HG02759 (cell line): ENCODE measurements around the gene APH1B.

Experiments used
- ATAC-seq: cut with Tn5 transposase; IDR thresholded peaks from one replicate; pipeline ENCODE4 v1.9.1; 2021; ENCODE audit warnings: mild to moderate bottlenecking, moderate library complexity; ENCODE audit not compliant: unreplicated experiment

APH1B gene

DNA sequence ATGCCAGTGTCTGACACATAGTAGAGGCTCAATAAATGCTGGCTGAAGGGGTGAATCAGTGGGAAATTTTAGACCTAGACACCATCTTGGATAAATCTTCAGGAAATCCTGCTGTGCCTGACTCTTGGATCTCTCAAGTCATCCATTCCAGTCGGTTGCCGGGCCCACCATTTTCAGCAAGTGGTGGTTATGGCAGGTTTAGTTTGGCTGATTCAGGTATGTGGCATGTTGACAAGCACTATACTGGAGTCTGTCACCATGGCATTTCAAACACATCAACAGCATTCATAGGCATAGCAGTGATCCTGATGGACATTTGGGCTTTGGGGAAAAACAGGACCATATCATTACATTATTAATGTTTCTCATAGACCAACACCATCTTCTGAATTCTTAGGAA is 25.7 kb upstream of the APH1B start:
- ATAC-seq: no peak

DNA sequence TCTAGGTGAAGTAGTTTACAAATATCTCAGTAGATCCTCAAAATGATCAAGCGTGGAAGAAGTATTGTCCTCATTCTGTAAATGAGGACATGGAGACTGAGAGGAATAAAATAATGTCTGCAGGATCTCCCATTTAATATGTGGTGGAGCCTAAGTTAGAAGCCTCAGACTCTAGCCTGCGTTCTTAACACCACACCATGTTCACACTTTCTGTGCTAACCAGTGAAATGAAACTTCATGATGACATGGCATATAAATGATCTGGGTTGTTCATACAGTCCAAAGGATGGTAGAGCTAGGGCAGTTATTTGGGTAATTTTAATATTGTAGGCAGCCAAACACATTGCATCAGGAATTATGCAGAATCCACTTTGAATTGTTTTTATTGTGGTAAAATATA is 25.1 kb upstream of the APH1B start:
- ATAC-seq: no peak

GRCh38 chr15:63254991-63255390 is 22.4 kb upstream of the APH1B start:
- ATAC-seq: no peak

GRCh38 chr15:63255489-63255990 is 21.9 kb upstream of the APH1B start:
- ATAC-seq: no peak

DNA sequence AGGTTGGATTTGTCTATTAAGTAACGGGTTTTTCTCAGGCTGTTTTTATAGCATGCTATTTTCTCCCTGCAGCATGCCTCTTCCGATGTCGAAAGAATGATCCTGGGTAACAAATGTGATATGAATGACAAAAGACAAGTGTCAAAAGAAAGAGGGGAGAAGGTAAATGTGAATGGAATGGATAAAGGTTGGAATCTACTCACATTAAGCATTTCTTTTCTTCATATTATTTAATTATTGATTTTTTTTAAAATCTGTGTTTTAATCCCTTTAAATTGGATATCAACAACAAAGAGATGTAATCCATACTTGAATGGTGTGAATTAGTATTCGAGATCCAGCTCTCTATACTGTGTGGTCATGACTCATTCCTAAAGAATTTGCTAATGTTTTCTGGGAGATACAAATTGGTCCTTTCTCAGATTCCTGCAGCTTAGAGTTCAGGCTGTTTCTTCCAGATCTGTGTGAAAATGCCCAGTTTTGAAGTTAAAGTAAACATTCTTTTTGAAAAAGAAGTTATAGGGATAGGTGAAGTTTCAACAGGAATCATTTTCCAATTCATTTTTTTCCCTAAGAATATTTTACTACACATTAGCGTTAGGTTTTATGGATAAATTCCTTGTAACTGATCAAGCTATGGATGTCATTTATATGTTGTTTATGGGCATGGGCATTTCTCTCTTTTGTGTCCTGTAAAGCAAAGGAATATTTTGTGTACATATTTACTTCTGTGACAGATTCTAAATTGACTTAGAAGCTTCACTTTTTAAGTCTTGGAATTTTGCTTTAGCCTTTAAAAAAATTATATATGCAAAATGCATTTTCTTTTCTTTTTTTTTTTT is 20.8 kb upstream of the APH1B start:
- ATAC-seq: no peak

- ATAC-seq: no peak
Measured at GRCh38 chr15:63258658-63259057, 18.7 kb upstream of the APH1B start.

- ATAC-seq: no peak
Measured at GRCh38 chr15:63260791-63261190, 16.6 kb upstream of the APH1B start.

DNA sequence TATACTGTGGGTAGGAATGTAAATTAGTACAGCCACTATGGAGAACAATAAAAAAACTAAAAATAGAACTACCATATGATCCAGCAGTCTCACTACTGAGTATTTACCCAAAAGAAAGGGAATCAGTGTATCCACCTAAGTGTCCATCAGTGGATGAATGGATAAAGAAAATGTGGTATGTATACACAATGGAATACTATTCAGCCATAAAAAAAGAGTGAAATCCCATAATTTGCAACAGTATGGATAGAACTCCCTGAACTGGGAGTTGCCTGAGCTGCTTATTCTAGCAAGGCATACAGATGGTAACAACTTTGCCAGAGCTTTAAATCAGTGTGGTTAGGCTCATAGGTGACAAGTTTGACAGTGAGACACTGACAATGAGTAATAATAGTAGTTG is 16.1 kb upstream of the APH1B start:
- no peak for ATAC-seq

DNA sequence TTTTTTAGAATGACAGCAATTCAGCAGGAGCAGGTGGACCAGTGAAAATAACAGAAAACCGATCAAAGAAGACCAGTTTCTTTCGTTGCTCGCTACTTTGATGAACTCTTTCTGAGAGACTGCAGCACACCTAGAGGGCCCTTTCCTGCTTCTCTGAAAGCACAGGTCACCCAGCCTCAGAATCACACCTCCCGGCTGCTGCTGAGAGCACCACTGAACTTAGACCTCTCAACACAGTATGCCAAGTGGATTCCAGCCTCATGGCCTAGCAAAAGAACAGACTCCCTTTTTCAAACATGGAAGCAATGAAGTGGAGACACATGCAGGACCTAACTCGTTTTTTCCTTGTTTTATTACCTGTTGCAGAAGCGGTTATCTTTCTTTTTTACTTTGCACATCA is 13.9 kb upstream of the APH1B start:
- no peak for ATAC-seq

GRCh38 chr15:63264688-63265293 is 12.6 kb upstream of the APH1B start:
- ATAC-seq: no peak

DNA sequence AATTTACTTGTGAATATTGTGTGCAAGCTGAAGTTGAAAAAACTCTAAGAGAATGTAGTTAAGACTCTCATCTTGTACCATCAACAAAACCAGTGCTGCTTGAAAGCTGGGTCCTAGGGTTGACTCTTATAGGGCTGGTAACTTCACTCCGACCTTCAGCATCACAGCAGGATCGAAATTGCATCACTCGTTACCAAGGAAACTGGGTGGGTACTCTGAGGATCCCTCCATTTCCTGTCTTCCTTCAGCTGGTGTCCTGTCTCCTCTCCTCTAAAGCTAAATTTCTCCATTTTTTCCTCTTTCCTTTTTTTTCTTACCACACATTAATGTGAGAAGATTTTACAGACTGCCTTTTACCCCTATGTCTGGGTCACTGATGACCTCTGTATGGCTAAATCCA is 3.0 kb upstream of the APH1B start:
- ATAC-seq: no peak

- ATAC-seq: no peak
Measured at GRCh38 chr15:63276342-63277037, 915 bp upstream of the APH1B start.

DNA sequence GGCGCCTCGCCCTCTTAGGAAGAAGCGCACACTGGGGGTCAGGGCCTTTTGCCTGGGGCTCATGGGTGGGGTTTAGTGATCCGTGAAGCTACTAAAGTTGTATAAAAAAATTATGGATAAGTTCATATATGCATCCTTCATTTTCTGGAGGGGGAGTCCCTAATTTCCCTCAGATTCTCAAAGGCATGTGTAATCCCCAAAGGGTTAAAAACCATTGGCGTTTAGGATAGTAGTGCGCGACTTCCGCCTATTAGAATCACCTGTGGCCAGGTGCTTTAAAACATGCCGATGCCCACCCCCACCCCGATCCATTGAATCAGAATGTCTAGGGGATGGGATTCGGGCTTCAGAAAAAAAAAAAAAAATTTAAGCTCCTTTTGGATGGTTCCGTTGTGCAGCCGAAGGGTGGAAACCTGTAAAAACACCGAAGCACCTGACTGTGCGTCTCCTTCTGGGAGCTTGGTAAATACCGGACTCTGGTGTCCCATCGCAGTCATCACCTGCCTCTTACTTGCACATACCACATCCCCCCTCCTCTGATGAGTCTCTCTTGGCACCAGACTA is 570 bp downstream of the APH1B start:
- peak; percentile 3 for ATAC-seq

DNA sequence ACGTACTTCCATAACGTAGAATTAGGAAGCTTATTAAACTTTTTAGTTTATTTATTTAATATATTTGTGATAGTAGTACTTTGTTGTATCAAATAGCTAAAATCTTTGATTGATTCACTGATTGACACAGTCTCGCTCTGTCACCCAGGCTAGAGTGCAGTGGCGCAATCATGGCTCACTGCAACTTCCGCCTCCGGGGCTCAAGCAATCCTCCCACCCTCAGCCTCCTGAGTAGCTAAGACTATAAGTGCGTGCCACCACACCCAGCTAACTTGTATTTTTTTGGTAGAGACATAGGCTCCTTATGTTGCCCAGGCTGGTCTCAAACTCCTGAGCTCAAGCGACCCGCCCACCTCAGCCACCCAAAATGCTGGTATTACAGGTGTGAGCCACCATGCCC is 5.7 kb downstream of the APH1B start:
- no peak for ATAC-seq

DNA sequence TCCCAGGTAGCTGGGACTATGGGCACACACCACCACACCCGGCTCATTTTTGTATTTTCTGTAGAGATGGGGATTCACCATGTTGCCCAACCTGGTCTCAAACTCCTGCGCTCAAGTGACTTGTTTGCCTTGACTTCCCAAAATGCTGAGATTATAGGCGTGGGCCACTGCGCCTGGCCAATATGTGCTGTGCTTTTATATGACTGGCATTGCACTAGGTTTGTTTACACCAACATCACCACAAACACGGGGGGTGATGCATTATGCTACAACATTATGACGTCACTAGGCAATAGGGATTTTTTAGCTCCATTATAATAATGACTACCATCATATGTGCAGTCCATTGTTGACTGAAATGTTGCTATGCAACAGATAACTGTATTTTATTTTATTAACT is 6.9 kb downstream of the APH1B start:
- ATAC-seq: no peak

GRCh38 chr15:63287109-63287508 is 9.7 kb downstream of the APH1B start:
- no peak for ATAC-seq

DNA sequence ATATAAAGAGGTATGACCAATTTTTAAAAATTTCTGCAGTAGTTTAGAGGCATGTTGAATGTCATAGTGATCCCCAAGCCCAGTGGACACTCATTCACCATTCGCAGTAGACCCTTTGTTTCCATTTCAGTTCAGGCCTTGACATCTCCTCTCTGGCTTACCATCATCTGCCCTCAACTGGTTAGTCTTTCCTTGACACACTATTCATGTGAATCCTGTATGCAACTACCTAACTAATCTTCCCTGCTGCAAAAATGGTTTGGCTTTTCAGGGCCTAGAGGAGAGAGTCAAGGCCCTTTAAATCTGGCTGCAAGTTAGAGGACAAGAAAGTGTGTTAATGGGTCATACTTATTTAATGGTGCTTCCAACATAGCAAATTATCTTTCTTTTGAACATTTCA is 10.9 kb downstream of the APH1B start:
- no peak for ATAC-seq

DNA sequence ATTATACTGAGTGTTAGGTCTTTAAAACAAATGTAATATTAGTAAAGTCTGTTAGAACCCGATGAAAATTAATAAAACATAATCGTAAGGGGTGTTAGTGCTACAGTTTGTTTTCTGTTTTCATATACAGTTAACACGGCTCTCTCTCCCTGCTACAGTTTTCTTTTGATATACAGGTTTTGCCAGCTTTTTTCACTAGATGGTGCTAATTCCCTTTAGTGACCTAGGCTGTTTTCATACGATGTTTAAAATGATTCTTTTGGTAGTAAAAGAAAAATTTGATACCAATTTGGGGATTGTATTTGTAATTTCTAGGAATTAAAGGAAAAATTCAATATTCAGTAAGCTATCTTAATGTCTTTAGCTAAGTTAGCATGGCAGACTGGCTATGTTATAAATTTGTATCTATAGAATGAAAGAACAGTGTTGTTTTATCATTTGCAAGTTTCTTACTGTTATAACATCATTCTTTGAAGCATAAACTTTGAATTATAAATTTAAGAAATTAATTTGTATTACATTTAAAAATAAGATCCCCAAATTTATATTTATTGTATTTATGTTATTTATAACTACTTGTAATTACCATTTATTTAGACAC is 11.5 kb downstream of the APH1B start:
- no peak for ATAC-seq

- ATAC-seq: no peak
Measured at GRCh38 chr15:63291507-63291906, 14.1 kb downstream of the APH1B start.

- no peak for ATAC-seq
Measured at GRCh38 chr15:63292241-63292640, 14.8 kb downstream of the APH1B start.

DNA sequence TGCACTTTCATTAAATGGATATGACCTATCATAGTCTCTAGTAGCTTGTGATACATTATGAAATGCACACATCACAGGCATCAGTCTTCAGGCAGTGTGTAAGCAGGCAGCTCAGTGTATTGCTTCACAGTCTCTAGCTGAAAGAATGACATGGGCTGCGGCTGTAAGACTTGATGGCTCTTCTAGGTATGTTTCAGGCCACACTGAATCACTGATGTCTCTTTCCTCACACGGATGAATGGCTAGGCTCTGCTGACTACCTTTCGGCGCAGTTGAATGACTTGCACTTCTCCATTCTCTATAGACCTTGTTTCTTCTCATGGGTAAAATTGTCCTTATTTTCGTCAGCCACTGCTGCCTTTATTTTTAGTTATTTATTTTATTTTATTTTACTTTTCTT is 15.4 kb downstream of the APH1B start:
- ATAC-seq: no peak
